Activated CD4-positive, alpha-beta T cell treated with anti-CD3 and anti-CD28 coated beads for 4 hours (primary cell): Measurements from ENCODE around the gene SIPA1L3.

Source experiments
- DNase-seq, 2 donors: peaks; one replicate each; pipeline ENCODE4 v3.0.0-alpha.2; 2020

Gene SIPA1L3

DNA sequence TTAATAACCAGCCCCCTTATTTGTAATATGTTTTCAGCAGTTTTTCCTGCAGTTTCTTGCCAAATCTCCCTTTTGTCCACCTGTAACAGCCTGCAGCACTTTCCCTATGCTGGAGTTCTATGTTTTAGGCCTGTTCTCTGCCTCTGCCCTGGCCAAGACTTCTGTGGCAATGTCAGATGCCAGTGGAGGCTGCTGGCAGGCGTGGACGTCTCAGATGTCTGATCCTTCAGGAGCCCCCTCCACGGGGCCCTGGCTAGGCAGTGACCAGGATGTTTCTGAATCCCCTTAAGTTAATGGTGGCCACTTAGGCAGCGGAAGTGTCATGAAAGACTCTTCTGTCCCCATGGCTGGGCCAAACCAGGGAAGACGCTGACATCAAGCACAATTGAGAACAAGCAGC lies 40.8 kb downstream of the SIPA1L3 start:
- no peak for DNase-seq

DNA sequence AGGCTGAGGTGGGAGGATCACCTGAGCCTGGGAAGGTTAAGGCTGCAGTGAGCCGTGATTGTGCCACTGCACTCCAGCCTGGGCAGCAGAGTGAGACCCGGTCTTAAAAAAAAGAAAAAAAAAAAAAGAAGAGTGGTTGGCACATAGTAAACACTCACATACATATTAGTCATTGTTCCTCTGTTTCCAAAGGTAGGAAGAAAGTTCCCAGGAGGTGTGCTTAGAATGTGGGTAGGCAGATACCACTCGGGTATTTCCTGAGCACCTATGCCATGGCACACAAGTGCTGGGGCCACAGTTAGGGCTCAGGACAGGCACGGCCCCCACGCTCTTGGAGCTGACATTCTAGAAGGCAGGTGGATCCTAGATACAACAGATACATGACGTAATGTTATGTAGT lies 41.4 kb downstream of the SIPA1L3 start:
- no peak for DNase-seq

GRCh38 chr19:37950471-37951175 lies 43.6 kb downstream of the SIPA1L3 start:
- DNase-seq: no peak

GRCh38 chr19:37951816-37952210 lies 44.8 kb downstream of the SIPA1L3 start:
- DNase-seq: no peak

DNA sequence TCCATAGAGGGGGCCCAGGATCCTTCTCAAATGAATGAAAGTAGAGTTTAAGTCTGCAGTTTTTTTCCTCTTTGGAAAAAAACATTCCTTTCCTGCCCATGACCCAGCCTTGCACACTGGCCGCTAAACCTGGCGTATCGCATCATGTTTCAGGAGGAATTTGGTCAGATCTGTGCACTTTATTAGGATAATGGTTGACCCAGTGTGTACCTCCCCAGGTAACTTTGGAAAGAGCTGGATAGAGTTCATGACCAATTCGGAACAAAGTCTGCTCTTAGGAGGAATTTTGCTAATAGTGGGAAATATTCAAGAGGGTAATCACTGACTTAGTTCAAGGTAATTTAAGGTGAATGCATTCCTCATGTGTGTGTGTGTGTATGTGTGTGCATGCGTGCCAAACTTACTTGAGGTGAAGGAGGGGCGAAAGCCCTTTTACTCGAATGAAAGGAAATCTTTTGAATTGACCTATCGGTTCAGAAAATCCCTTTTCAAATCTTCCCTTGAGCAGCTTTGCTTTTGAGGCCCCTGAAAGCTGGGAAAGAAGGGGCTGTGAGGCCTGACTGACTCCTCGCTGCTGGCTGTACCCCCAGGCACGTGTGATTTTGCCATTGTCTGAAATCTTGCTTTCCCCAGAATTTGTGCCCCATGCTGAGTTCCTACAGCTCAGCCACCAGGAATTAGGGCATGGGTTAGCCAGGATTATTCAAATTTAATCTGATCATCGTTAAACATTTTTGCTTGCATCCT lies 46.3 kb downstream of the SIPA1L3 start:
- no peak for DNase-seq

DNA sequence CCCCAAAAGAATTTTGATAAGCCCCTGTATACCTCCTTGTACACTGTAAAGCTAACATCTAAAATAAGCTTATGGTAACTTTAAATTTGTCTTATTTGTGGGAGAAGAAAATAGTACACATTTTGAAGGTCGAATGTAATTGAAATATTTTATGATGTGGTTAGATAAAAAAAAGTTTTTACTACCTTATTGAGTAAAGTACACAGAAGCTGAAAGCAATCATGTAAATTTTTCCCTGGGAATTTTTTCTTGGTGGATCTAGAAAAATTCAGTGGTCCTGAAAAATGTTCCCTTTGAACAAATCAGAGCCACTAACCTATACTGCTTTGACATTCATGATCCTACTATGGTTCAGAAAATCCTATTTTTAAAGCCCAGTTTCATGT lies 46.9 kb downstream of the SIPA1L3 start:
- DNase-seq: no peak

GRCh38 chr19:37954421-37954874 lies 47.4 kb downstream of the SIPA1L3 start:
- no peak for DNase-seq

DNA sequence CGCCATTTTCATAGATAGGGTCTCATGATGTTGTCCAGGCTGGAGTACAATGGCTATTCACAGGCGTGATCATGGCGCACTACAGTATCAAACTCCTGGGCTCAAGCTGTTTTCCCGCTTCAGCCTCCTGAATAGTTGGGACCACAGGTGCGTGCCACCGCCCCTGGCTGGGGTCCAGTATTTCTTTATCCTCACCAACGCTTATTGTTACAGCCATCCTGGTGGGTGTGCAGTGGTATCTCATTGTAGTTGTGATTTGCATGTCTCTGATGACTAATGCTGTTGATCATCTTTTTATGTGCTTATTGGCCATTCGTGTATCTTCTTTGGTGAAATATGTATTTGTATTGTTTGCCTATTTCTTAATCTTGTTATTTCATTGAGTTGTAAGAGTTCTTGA lies 49.0 kb downstream of the SIPA1L3 start:
- no peak for DNase-seq

- no peak for DNase-seq
Measured at GRCh38 chr19:37957176-37957575, 50.2 kb downstream of the SIPA1L3 start.

DNA sequence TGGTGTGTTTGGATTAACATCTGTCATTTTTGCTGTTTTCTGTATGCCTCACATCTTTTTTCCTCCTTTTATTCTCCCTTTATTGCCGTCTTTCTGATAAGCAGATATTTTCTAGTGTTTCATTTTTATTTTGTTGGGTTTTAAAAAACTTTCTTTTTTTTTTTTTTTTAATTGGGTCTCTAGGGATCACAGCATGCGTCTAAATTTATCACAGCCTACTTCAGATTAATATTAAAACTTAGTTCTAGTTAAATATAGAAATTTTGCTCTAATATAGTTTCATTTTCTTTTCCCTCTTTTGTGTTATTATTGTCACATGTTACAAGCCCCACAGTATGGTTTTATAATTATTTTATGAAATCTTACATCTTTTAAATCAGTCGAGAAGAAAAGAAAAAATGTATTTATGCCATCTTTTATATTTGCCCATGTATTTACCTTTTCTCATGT lies 52.7 kb downstream of the SIPA1L3 start:
- no peak for DNase-seq

DNA sequence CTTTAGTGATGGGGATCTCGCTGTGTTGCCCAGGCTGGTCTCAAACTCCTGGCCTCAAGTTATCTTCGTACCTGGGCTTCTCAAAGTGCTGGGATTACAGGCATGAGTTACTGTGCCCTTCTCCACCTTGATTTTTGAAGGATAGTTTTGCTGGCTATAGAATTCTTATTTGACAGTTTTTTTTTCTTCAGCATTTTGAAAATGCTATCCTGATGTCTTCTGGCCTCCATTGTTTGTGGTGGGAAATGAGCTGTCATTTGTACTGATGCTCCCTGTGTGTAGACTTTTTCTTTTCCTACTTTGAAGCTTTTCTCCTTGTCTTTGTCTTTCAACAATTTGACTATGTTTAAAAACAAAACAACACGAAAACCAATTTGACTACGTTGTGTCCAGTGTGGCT lies 54.2 kb downstream of the SIPA1L3 start:
- no peak for DNase-seq

DNA sequence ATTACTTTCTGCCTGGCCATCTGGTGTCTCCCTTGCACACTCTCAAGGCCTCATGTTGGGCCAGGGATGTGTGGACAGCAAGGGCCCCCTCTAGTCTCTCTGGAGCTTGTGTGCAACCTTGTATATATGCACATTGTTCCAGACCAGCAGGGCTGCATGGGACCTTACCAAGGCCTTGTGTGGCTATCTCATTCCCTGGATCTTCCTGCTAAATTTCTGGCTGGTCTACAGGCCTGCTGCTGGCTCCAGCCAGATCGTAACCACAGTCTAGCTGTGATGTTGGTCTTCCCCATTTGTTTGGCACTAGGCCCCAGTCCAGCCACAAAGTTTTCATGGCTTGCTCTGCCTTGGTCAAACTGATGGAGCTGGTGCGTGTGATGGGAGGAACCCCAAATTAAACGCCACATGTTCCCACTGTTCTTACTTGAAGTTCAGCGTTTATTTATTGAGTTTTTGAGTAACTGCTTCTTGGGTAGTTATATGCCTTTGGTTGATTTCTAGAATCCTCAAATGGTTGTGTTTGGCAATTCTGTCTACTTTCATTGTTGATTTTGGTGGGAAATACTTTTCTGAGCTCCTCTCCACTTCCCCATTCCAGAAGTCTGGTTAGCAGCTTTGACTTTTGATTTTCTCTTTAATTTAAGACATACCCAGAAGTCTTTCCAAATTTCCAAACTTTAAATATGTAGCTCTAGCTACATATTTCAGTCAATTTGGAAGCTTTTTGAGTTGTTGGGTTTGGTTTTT lies 56.4 kb downstream of the SIPA1L3 start:
- DNase-seq: no peak

- no peak for DNase-seq
Measured at GRCh38 chr19:37964109-37964508, 57.1 kb downstream of the SIPA1L3 start.

DNA sequence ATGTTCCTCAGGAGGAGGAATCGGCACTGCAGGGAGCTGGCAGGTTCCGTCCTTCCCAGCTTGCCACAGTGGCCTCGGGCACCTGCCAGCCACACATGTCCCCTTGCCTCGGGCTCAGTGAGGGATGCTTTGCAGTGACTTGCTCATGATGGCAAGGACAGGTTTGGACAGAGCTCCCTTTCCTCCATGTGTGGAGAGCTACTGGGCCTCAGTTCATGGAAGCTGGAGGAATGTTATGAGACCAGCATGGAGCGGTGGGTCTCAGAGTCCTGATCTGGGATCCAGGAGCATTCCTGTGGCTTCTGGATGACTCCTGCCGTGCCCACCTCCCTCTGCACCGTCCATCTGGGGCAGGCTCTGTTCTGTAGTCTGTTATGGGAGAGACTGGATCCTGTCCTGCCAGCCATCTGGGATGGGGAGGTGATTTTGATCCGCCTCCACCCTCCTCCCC lies 59.2 kb downstream of the SIPA1L3 start:
- DNase-seq: no peak

- DNase-seq: no peak
Measured at GRCh38 chr19:37966662-37967231, 59.7 kb downstream of the SIPA1L3 start.

DNA sequence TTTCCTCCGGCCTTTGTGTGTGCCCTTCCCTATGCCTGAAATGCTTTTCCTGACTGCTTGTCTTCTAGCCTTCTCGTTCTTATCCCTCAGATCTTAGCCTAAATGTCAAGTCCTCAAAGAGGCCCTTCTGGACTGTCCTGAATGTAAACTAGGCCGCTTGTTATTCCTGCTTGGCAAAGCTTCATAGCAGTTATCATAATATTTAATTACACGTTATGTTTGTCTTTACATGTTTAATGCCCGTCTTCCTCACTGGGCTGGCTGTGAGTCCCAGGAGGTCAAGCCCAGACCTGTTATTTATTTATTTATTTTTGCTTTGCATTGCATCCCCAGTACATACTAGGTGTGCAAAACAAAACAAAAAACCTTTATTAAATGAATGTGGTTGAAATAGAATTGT lies 62.7 kb downstream of the SIPA1L3 start:
- no peak for DNase-seq

DNA sequence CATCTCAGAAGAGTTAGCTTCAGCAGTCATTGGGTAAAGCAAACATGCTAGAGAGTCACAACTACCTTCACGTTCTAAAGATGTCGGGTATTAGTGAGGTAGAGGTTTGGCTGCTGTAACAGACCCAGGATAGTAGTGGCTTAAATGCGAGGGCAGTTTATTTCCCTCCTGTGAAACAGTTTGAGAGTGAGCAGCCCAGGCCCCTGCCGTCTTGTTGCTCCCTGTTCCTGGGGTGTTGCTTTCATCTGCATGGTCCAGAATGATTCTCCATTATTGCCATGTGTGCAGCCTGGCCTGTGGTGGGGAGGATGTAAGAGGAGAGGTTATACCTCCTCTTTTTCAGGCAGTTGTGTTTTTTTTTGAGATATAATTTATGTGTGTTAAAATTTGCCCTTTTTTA lies 63.7 kb downstream of the SIPA1L3 start:
- no peak for DNase-seq

GRCh38 chr19:37972803-37973202 lies 65.8 kb downstream of the SIPA1L3 start:
- no peak for DNase-seq

DNA sequence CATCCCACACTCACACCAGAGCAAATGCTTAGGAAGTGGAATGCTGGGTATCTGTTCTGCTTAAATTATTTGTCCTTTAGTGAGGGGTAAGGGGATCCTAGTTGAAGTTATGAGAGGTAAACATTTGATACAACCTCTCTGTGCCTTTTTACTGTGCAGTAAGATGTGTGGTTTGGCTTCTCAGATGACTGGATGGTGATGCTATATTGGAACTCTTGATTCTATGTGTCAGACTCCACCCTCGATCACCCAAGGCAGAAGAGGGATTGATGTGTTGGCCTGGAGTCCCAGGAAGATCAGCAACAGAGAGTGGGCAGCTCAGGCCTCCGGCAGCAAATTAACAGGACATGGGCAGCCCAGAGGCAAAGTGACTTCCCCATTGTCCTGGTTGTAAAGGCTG lies 66.7 kb downstream of the SIPA1L3 start:
- DNase-seq: no peak

DNA sequence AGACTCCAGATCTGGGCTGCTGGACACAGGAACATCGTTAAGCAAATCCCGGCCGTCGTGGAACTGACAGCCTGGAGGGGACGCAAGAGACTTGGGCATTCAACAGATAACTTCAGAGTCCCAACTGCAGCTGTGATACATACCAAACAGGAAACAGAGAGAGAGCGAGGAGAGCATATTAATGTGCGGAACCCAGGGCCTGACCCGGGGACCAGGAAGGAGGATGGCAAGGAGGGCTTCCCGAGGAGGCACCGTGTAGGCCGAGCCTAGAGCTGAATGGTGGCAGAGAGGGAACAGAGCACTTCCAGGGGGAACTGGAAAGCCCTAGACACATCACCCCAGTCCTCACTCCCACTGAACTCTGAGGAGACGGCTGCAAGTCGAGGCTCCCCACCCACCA lies 68.1 kb downstream of the SIPA1L3 start:
- DNase-seq: no peak

GRCh38 chr19:37975596-37976515 lies 68.8 kb downstream of the SIPA1L3 start:
- no peak for DNase-seq

GRCh38 chr19:37977391-37977790 lies 70.4 kb downstream of the SIPA1L3 start:
- no peak for DNase-seq
